Tibial nerve (tissue), 4 donors: ENCODE measurements around the gene MDFI.

Experiments
- CTCF ChIP-seq, 5 experiments: fragments of 200-600 bp in 3 of 5; fragments of 450-650 bp in 2 of 5; sonication (generic) in 3 of 5; IDR thresholded peaks; one replicate each; pipeline ENCODE4 v1.5.1; 2016 to 2019; ENCODE audit warnings: antibody characterized with exemption in 5 of 5, mild to moderate bottlenecking in 3 of 5, moderate library complexity in 2 of 5
- EP300 ChIP-seq, 2 donors: sonication (generic); formaldehyde crosslinking; IDR thresholded peaks; one replicate each; pipeline ENCODE4 v1.6.1; 2017; ENCODE audit warnings: antibody characterized with exemption in 2 of 2, mild to moderate bottlenecking in 1 of 2
- POLR2A ChIP-seq, 2 donors: fragments of 450-650 bp; IDR thresholded peaks; one replicate each; pipeline ENCODE4 v1.6.1; 2017; ENCODE audit warnings: antibody characterized with exemption in 2 of 2, mild to moderate bottlenecking in 2 of 2, moderate library complexity in 2 of 2

DNA sequence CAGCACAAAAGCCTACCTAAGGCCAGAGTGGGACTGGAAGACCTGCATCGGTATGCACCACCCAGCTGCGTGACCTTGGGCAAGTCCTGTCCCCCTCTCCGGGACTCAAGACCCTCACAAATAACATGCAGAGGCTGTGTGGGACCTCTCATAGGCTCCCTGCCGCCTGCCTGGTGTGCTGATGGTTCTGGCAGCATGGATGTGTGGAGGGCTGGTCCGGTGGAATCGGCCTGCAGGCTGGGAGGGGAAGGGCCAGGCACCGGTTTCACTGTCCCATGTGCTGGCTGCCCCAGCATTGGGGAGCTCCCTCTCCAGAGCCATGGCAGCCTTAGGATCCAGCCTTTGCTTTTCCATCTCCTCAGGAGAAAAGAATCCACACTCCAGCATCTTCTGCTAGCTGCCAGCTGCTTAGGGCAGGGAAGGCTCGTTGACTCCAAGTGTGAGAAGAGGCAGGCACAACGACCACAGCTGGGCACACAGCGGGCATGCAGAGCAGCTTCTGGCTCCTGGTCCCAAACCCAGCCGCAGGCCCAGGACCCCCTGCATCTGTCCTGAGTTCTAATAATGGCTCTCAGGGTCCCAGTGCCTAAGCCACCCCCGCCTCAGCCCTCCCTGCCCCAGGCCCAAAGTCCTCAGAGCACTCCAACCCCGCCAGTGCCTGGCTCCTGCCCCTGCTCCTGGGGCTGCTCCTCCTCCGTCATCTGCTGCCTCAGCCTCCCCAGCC, 64.7 kb downstream of the MDFI start:
- no peak for TF ChIP-seq CTCF (IDR thresholded peaks at IDR 0.05)
- no peak for TF ChIP-seq POLR2A (IDR thresholded peaks at IDR 0.05)
- no peak for TF ChIP-seq EP300 (IDR thresholded peaks at IDR 0.05)
